Right atrium auricular region (tissue), 2 donors: Measurements from ENCODE around the gene UBR1. TPM values are rescaled to one million over a fixed set of nuclear protein-coding genes. Genes with fewer than 3 reads are reported as not detected.
"Not testable (repeated sequence)": the region's sequence is repeated elsewhere in the genome, so short reads cannot be mapped to it uniquely, and the experiment has no call there.

Experiments used
- DNase-seq: peaks from one replicate; pipeline ENCODE4 v3.0.0-alpha.2; 2019; ENCODE audit warnings: low spot score
- H3K27ac ChIP-seq, 2 donors: fragments of 200-600 bp; sonication (generic); 1 replicate in 1 of 2; 2 replicates in 1 of 2; pipeline ENCODE4 v1.5.1; 2016 to 2019
- H3K27me3 ChIP-seq, 2 donors: fragments of 200-600 bp; sonication (generic); one replicate each; pipeline versions ENCODE4 v1.5.1 to v1.6.0; 2017 to 2019
- H3K36me3 ChIP-seq: fragments of 200-600 bp; sonication (generic); one replicate; pipeline ENCODE4 v1.5.1; 2016
- H3K4me1 ChIP-seq, 2 donors: fragments of 200-600 bp; sonication (generic); one replicate each; pipeline versions ENCODE4 v1.5.1 to v1.6.0; 2017 to 2019
- H3K4me3 ChIP-seq, 2 donors: fragments of 200-600 bp; sonication (generic); 1 replicate in 1 of 2; 2 replicates in 1 of 2; pipeline ENCODE4 v1.5.1; 2017 to 2019; ENCODE audit warnings: mild to moderate bottlenecking in 1 of 2, moderate library complexity in 1 of 2
- H3K9me3 ChIP-seq, 2 donors: fragments of 200-600 bp; sonication (generic); one replicate each; pipeline ENCODE4 v1.5.1; 2019
- total RNA-seq, 2 donors: library from RNA; depleted of rRNA; stranded (reverse); fragments of >200 nt; gene quantifications; one replicate each; pipeline ENCODE4 v1.1.0, GENCODE V29; 2016
- TF ChIP-seq, protein P1 (sequence below), 2 donors: fragments of 200-600 bp; sonication (generic); IDR thresholded peaks; one replicate each; pipeline ENCODE4 v1.5.1; 2019; ENCODE audit warnings: antibody characterized with exemption in 2 of 2

The UBR1 gene
- total RNA-seq, 2 donors from 2014 or later, result 20.0 to 21.0 TPM

DNA sequence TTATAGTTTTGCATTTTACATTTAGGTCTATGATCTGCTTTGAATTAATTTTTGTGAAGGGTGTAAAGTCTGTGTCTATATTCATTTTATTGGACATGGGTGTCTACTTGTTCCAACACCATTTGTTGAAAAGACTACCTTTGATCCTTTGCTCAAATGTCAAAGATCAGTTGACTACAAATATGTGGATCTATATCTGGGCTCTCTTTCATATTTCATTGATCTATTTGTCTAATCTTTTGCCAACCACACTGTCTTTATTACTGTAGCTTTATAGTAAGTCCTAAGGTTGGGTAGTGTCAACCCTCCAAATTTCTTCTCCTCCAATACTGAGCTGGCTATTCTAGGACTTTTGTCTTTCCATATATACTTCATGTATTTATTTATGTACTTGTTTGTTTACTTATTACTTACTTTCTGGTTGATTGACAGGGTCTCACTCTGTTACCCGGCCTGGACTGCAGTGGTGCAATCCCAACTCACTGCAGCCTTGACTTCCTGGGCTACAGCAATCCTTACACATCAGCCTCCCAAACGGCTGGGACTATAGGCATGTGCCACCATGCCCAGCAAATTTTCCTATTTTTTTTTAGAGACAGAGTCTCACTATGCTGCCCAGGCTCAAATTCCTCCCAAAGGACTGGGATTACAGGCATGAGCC, 131.5 kb downstream of the UBR1 start:
- no peak for DNase-seq
- H3K27me3 ChIP-seq, result no peaks in the 10 kb centered on the region
- no peak overlapping the region for H3K4me3 ChIP-seq
- TF ChIP-seq, protein P1, sequence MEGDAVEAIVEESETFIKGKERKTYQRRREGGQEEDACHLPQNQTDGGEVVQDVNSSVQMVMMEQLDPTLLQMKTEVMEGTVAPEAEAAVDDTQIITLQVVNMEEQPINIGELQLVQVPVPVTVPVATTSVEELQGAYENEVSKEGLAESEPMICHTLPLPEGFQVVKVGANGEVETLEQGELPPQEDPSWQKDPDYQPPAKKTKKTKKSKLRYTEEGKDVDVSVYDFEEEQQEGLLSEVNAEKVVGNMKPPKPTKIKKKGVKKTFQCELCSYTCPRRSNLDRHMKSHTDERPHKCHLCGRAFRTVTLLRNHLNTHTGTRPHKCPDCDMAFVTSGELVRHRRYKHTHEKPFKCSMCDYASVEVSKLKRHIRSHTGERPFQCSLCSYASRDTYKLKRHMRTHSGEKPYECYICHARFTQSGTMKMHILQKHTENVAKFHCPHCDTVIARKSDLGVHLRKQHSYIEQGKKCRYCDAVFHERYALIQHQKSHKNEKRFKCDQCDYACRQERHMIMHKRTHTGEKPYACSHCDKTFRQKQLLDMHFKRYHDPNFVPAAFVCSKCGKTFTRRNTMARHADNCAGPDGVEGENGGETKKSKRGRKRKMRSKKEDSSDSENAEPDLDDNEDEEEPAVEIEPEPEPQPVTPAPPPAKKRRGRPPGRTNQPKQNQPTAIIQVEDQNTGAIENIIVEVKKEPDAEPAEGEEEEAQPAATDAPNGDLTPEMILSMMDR (IDR thresholded peaks at IDR 0.05), result no peak
- no peaks in the 10 kb centered on the region for H3K9me3 ChIP-seq
- H3K27ac ChIP-seq, result no peak overlapping the region
- H3K36me3 ChIP-seq, result peaks cover 72% of the 10 kb centered on the region
- H3K4me1 ChIP-seq, result no peaks in the 10 kb centered on the region

DNA sequence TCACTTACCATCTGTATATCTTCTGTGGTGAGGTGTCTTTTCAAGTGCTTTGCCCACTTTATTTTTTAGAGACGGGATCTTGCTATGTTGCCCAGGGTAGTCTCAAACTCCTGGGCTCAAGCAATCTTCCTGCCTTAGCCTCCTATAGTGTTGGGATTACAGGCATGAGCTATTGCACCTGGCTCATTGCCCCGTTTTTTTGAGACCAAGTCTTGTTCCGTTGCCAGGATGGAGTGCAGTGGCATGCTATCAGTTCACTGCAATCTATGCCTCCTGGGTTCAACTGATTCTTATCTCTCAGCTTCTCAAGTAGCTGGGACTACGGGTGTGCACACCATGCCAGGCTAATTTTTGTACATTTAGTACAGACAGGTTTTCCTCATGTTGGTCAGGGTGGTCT, 132.7 kb downstream of the UBR1 start:
- peaks cover 79% of the 10 kb centered on the region for H3K36me3 ChIP-seq
- H3K9me3 ChIP-seq, result no peaks in the 10 kb centered on the region
- no peaks in the 10 kb centered on the region for H3K27me3 ChIP-seq
- no peak for DNase-seq
- H3K4me3 ChIP-seq, result no peak overlapping the region
- no peak overlapping the region for H3K27ac ChIP-seq
- H3K4me1 ChIP-seq, result no peaks in the 10 kb centered on the region
- TF ChIP-seq, protein P1 (IDR thresholded peaks at IDR 0.05), result no peak

DNA sequence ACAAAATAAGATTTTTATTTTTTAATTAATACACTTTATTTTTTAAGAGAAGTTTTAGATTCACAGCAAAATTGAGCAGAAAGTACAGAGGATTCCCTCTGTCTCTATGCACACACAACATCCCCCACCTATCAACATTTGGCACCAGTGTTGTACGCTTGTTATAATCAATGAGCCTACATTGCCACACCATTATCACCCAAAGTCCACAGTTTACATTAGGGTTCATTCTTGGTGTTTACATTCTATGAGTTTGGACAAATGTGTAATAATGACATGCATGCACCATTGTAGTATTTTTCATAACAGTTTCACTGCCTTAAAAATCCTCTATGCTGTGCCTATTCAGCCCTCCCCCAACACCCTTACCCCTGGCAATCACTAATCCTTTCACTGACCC, 134.0 kb downstream of the UBR1 start:
- Histone ChIP-seq H3K36me3 (peaks cover 67% of the 10 kb centered on the region), H3K4me1 (no peaks in the 10 kb centered on the region), H3K27me3 (no peaks in the 10 kb centered on the region), H3K27ac (no peak overlapping the region), H3K4me3 (no peak overlapping the region), H3K9me3 (no peaks in the 10 kb centered on the region)
- no peak for DNase-seq
- TF ChIP-seq, protein P1 (IDR thresholded peaks at IDR 0.05), result no peak

DNA sequence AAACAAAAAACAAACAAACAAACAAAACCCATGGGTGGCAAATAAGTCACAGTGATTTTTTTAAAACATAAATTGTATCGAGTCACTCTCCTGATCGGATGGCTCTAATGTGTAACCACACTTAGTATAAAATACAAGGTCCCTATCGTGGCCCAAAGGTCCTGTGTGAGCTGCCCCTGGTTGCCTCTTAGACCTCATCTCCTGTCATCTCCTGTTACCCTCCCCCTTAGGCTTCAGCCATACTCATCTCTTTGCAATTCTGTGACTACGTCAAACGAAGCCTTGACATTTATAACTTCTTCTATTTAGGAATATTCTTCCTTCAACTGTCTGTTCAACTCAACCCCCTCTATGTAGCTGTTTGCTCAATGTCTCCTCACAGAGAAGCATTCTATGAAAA, 141.4 kb downstream of the UBR1 start:
- TF ChIP-seq, protein P1 (IDR thresholded peaks at IDR 0.05), result no peak
- Histone ChIP-seq H3K27me3 (no peaks in the 10 kb centered on the region), H3K4me1 (no peaks in the 10 kb centered on the region)

DNA sequence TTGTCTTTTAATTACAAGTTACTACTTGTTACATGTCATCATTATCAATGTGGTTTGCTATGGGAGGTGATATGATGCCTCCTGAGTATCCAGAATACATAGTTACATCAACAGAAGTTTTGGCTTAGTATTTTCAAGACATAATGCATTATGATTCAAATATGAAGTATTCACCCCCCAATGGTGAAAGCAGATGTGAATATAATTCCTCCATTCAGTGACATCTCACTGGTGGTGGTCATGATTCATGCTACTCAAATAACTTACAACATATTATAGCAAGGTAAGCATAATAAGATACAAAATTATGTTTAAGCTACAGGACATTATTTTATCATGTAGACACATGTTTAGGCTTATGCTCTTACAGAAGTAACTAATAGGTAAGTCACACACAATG, 150.3 kb downstream of the UBR1 start:
- TF ChIP-seq, protein P1 (IDR thresholded peaks at IDR 0.05), result no peak
- no peaks in the 10 kb centered on the region for H3K9me3 ChIP-seq
- H3K4me1 ChIP-seq, result no peaks in the 10 kb centered on the region
- no peak overlapping the region for H3K4me3 ChIP-seq
- no peak overlapping the region for H3K27ac ChIP-seq
- no peaks in the 10 kb centered on the region for H3K27me3 ChIP-seq
- peaks cover 73% of the 10 kb centered on the region for H3K36me3 ChIP-seq
- no peak for DNase-seq

More for the DNA sequence above, 141.4 kb downstream of the UBR1 start:
- Histone ChIP-seq H3K36me3 (peaks cover 78% of the 10 kb centered on the region), H3K9me3 (no peaks in the 10 kb centered on the region), H3K27ac (no peak overlapping the region), H3K4me3 (no peak overlapping the region)
- no peak for DNase-seq

DNA sequence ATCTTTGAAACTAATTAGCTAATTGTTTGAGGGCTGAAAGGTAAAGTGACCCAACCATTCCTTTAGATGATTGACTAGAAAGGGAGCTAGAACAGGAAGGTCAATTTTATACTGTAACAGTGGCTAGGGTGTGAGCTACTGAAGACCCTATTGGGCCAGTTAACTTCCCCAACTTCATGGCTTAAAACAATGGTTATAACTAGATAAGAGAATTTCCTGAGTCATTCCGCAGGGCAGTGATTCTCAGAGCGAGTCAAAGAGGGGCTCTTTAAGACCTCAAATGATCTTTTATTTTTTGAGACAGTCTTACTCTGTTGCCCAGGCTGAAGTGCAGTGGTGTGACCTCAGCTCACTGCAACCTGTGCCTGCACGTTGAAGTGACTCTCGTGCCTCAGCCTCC, 151.5 kb downstream of the UBR1 start:
- TF ChIP-seq, protein P1 (IDR thresholded peaks at IDR 0.05), result no peak
- peaks cover 72% of the 10 kb centered on the region for H3K36me3 ChIP-seq
- no peak overlapping the region for H3K27ac ChIP-seq

DNA sequence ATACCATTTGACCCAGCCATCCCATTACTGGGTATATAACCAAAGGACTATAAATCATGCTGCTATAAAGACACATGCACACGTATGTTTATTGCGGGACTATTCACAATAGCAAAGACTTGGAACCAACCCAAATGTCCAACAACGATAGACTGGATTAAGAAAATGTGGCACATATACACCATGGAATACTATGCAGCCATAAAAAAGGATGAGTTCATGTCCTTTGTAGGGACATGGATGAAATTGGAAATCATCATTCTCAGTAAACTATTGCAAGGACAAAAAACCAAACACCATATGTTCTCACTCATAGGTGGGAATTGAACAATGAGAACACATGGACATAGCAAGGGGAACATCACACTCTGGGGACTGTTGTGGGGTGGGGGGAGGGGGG, 156.9 kb downstream of the UBR1 start:
- peaks cover 53% of the 10 kb centered on the region for H3K36me3 ChIP-seq
- not testable (repeated sequence) for H3K9me3 ChIP-seq

More for the DNA sequence above, 151.5 kb downstream of the UBR1 start:
- Histone ChIP-seq H3K4me1 (no peaks in the 10 kb centered on the region), H3K9me3 (no peaks in the 10 kb centered on the region), H3K4me3 (no peak overlapping the region), H3K27me3 (no peaks in the 10 kb centered on the region)
- DNase-seq, result no peak

More for the DNA sequence above, 156.9 kb downstream of the UBR1 start:
- H3K4me3 ChIP-seq, DNase-seq, H3K4me1 ChIP-seq, H3K27ac ChIP-seq, H3K27me3 ChIP-seq: not testable (repeated sequence)
